KMS-11 (cell line): ENCODE measurements around the gene PLAC9.

Source experiments
- H2AFZ ChIP-seq: fragments of 200-600 bp; sonication (generic); 2 replicates; pipeline ENCODE4 v1.6.1; 2016; ENCODE audit warnings: antibody characterized with exemption, mixed run types, low read depth
- H3K27ac ChIP-seq: fragments of 200-600 bp; sonication (generic); 2 replicates; pipeline ENCODE4 v1.6.1; 2016; ENCODE audit warnings: mild to moderate bottlenecking, mixed run types
- H3K27me3 ChIP-seq: fragments of 200-600 bp; sonication (generic); 2 replicates; pipeline ENCODE4 v1.6.1; 2017; ENCODE audit warnings: mild to moderate bottlenecking, low read depth, mixed run types, moderate library complexity; ENCODE audit not compliant: insufficient read depth
- H3K36me3 ChIP-seq: fragments of 200-600 bp; sonication (generic); 2 replicates; pipeline ENCODE4 v1.6.1; 2017; ENCODE audit warnings: mild to moderate bottlenecking, mixed run types; ENCODE audit not compliant: insufficient read depth
- H3K4me1 ChIP-seq: fragments of 200-600 bp; sonication (generic); 2 replicates; pipeline ENCODE4 v1.6.1; 2016; ENCODE audit warnings: mild to moderate bottlenecking, low read depth, mixed run types; ENCODE audit not compliant: poor library complexity, severe bottlenecking
- H3K4me2 ChIP-seq: fragments of 200-600 bp; sonication (generic); 2 replicates; pipeline ENCODE4 v1.7.0; 2016; ENCODE audit warnings: mild to moderate bottlenecking, mixed run types
- H3K4me3 ChIP-seq: fragments of 200-600 bp; sonication (generic); IDR thresholded peaks from 2 replicates; pipeline ENCODE4 v1.6.1; 2017; ENCODE audit warnings: low read depth, low read length, mixed read lengths; ENCODE audit not compliant: insufficient read depth
- H3K79me2 ChIP-seq: fragments of 200-600 bp; sonication (generic); 2 replicates; pipeline ENCODE4 v1.6.1; 2016; ENCODE audit warnings: low read depth, mixed run types; ENCODE audit not compliant: insufficient read depth
- H3K9ac ChIP-seq: fragments of 200-600 bp; sonication (generic); 2 replicates; pipeline ENCODE4 v1.6.1; 2016; ENCODE audit warnings: mild to moderate bottlenecking, mixed run types
- H4K20me1 ChIP-seq: fragments of 200-600 bp; sonication (generic); 2 replicates; pipeline ENCODE4 v1.6.1; 2016; ENCODE audit warnings: mild to moderate bottlenecking, mixed run types; ENCODE audit not compliant: insufficient read depth
- CTCF ChIP-seq: fragments of 200-600 bp; sonication (generic); conservative IDR thresholded peaks from 2 replicates; pipeline ENCODE4 v1.6.1; 2017; ENCODE audit warnings: low read depth, mild to moderate bottlenecking, antibody characterized with exemption, low read length, moderate library complexity, mixed read lengths

The PLAC9 gene

GRCh38 chr10:80137031-80137862 lies 4.7 kb downstream of the PLAC9 start:
- H3K4me3 ChIP-seq, result no peak overlapping the region
- H3K9ac ChIP-seq, result no peak overlapping the region
- H3K27me3 ChIP-seq, result no peaks in the 10 kb centered on the region
- H3K27ac ChIP-seq, result no peak overlapping the region
- H3K4me2 ChIP-seq, result no peak overlapping the region
- H3K36me3 ChIP-seq, result no peaks in the 10 kb centered on the region
- no peaks in the 10 kb centered on the region for H3K4me1 ChIP-seq
- no peak overlapping the region for H2AFZ ChIP-seq
- no peaks in the 10 kb centered on the region for H4K20me1 ChIP-seq
- H3K79me2 ChIP-seq, result no peaks in the 10 kb centered on the region
- no peak for TF ChIP-seq CTCF

- Histone ChIP-seq H3K4me2 (no peak overlapping the region), H3K36me3 (no peaks in the 10 kb centered on the region), H3K79me2 (no peaks in the 10 kb centered on the region), H3K4me3 (no peak overlapping the region), H3K9ac (no peak overlapping the region), H3K27me3 (no peaks in the 10 kb centered on the region), H4K20me1 (no peaks in the 10 kb centered on the region), H3K4me1 (no peaks in the 10 kb centered on the region), H2AFZ (no peak overlapping the region), H3K27ac (no peak overlapping the region)
- no peak for TF ChIP-seq CTCF
Observed at GRCh38 chr10:80137920-80138319, 5.4 kb downstream of the PLAC9 start.

- Histone ChIP-seq H3K4me2 (no peak overlapping the region), H2AFZ (no peak overlapping the region), H3K79me2 (no peaks in the 10 kb centered on the region), H3K9ac (no peak overlapping the region), H3K36me3 (no peaks in the 10 kb centered on the region), H3K27ac (no peak overlapping the region), H3K27me3 (no peaks in the 10 kb centered on the region), H3K4me1 (no peaks in the 10 kb centered on the region), H3K4me3 (no peak overlapping the region), H4K20me1 (no peaks in the 10 kb centered on the region)
- TF ChIP-seq CTCF, result no peak
Observed at GRCh38 chr10:80139265-80139664, 6.7 kb downstream of the PLAC9 start.

DNA sequence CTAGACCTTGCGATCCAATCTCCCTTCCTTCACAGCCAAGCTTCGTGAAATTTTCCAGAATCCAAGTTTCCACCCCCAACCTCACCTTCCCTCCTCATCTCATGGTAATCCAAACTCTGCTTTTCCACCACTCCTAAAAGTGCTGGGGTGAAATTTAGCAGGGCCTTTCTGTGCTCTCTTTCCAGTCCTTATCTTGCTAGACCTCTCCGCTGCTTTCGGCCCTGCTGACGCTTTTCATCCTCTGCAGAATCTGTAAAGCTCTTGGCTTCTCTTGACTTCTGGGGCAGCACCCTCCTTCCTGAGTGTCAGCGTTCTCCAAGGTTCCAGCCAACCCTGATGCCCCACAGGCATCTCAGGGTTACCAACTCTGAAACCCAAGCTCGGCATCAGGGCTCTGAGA lies 7.7 kb downstream of the PLAC9 start:
- Histone ChIP-seq H3K9ac (no peak overlapping the region), H3K4me3 (no peak overlapping the region), H4K20me1 (no peaks in the 10 kb centered on the region), H3K4me1 (peaks cover 7% of the 10 kb centered on the region), H3K27ac (no peak overlapping the region), H2AFZ (no peak overlapping the region), H3K36me3 (no peaks in the 10 kb centered on the region), H3K27me3 (no peaks in the 10 kb centered on the region), H3K4me2 (no peak overlapping the region), H3K79me2 (no peaks in the 10 kb centered on the region)
- TF ChIP-seq CTCF, result no peak
